Esophagus (tissue), 2 donors: ENCODE results near the gene SOX15. TPM values are rescaled to one million over a fixed set of nuclear protein-coding genes. Genes with fewer than 3 reads are reported as not detected.

Experiments used
- H3K27ac ChIP-seq, 2 donors: one replicate each; pipeline ENCODE4 v1.5.1; 2013; ENCODE audit warnings: low read depth in 2 of 2, mild to moderate bottlenecking in 2 of 2, inconsistent platforms in 1 of 2, low read length in 1 of 2, moderate library complexity in 1 of 2
- H3K27me3 ChIP-seq, 2 donors: one replicate each; pipeline ENCODE4 v1.6.1; 2013; ENCODE audit warnings: low read length in 2 of 2, control low read depth in 1 of 2, mild to moderate bottlenecking in 1 of 2; ENCODE audit not compliant: insufficient read depth in 2 of 2, control insufficient read depth in 1 of 2
- H3K36me3 ChIP-seq, 2 donors: one replicate each; pipeline ENCODE4 v1.6.1; 2013; ENCODE audit warnings: low read length in 1 of 2; ENCODE audit not compliant: control insufficient read depth in 2 of 2, insufficient read depth in 2 of 2
- H3K4me1 ChIP-seq, 2 donors: one replicate each; pipeline ENCODE4 v1.6.1; 2013; ENCODE audit warnings: low read length in 1 of 2; ENCODE audit not compliant: control insufficient read depth in 2 of 2, insufficient read depth in 2 of 2
- H3K4me3 ChIP-seq, 2 donors: one replicate each; pipeline ENCODE4 v1.5.1; 2013; ENCODE audit warnings: low read length in 2 of 2, mild to moderate bottlenecking in 2 of 2, low read depth in 1 of 2, moderate library complexity in 1 of 2
- H3K9me3 ChIP-seq, 2 donors: one replicate each; pipeline ENCODE4 v1.6.1; 2013; ENCODE audit warnings: mild to moderate bottlenecking in 2 of 2, low read depth in 1 of 2, low read length in 1 of 2, moderate library complexity in 1 of 2; ENCODE audit not compliant: control insufficient read depth in 2 of 2, insufficient read depth in 1 of 2
- WGBS, 2 donors: extraction: QIAGEN DNeasy Blood & Tissue Kit; methylation state at CpG; one replicate each; pipeline ENCODE4 v1.1.7; 2013; 5-methylcytosine and 5-hydroxymethylcytosine counted together
- polyA plus RNA-seq, 2 donors: library from polyadenylated mRNA; stranded (reverse); fragments of 200-250 nt; gene quantifications; one replicate each; pipeline ENCODE4 v1.2.3, GENCODE V29; 2013
- donor health status: healthy with polysubstance abuse.
- donor health status: Bipolar disorder and iron deficiency.

Gene SOX15
- polyA plus RNA-seq, 2 donors, result 73.3 to 94.3 TPM

DNA sequence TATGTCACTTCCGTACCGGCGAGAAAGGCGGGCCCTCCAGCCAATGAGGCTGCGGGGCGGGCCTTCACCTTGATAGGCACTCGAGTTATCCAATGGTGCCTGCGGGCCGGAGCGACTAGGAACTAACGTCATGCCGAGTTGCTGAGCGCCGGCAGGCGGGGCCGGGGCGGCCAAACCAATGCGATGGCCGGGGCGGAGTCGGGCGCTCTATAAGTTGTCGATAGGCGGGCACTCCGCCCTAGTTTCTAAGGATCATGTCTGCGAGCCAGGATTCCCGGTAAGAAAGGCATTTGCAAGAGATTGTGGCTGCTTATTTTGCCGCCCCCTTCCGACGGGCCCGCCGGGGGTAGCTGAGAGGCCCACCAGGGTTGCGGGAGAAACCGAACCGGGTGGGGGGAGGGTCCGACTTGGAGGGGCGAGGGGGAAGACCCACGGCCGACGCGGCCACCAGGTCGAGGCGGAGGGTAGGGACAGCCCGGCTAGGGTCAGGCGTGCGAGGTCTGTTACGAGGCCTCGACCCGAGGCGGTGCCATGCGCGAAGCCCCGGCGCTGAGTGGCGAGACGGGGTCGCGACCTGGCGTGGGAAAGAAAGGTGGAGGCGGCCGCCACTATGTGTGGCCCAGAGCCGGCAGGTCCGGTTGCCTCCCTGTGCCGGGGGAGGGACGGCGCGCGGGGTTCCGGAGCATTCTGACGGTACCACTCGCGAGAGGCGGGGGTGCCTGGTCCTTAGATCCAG, 17.1 kb downstream of the SOX15 start:
- Histone ChIP-seq H3K4me3 (peak overlapping the region; percentile 97 to 99), H3K27ac (peak overlapping the region; percentile 97 to 98), H3K27me3 (no peaks in the 10 kb centered on the region), H3K36me3 (peaks cover 22 to 40% of the 10 kb centered on the region in 2 donors), H3K9me3 (no peaks in the 10 kb centered on the region), H3K4me1 (peaks cover 0 to 7% of the 10 kb centered on the region in 2 donors)
- WGBS, 2 donors, result 0 to 1% methylated on average over 72 to 73 of the region's 73 CpGs

DNA sequence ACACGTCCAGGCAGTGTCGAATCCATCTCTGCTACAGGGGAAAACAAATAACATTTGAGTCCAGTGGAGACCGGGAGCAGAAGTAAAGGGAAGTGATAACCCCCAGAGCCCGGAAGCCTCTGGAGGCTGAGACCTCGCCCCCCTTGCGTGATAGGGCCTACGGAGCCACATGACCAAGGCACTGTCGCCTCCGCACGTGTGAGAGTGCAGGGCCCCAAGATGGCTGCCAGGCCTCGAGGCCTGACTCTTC, 17.6 kb downstream of the SOX15 start:
- Histone ChIP-seq H3K27ac (peak overlapping the region; percentile 61 to 88), H3K36me3 (peaks cover 21 to 35% of the 10 kb centered on the region in 2 donors), H3K4me1 (peaks cover 0 to 7% of the 10 kb centered on the region in 2 donors), H3K4me3 (peak overlapping the region; percentile 40 to 47), H3K9me3 (no peaks in the 10 kb centered on the region), H3K27me3 (no peaks in the 10 kb centered on the region)
- 0 to 1% methylated on average over 11 of the region's 11 CpGs for WGBS, 2 donors

DNA sequence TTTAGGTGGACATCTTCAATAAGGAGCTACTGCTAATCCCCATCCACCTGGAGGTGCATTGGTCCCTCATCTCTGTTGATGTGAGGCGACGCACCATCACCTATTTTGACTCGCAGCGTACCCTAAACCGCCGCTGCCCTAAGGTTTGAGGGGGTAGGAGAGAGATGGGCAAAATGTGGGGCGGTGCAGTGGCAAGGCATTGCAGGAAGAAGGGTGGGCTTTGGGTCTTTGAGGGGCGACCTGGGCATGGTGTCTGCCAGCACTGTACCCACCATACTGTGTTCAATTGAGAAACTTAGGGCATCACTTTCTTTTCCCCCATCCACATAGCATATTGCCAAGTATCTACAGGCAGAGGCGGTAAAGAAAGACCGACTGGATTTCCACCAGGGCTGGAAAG, 19.5 kb downstream of the SOX15 start:
- WGBS, 2 donors, result 92 to 94% methylated on average over 10 of the region's 10 CpGs
- peaks cover 0 to 3% of the 10 kb centered on the region in 2 donors for H3K4me1 ChIP-seq
- peaks cover 11 to 23% of the 10 kb centered on the region in 2 donors for H3K36me3 ChIP-seq
- H3K9me3 ChIP-seq, result no peaks in the 10 kb centered on the region
- H3K27ac ChIP-seq, result no peak overlapping the region
- no peaks in the 10 kb centered on the region for H3K27me3 ChIP-seq
- no peak overlapping the region for H3K4me3 ChIP-seq

DNA sequence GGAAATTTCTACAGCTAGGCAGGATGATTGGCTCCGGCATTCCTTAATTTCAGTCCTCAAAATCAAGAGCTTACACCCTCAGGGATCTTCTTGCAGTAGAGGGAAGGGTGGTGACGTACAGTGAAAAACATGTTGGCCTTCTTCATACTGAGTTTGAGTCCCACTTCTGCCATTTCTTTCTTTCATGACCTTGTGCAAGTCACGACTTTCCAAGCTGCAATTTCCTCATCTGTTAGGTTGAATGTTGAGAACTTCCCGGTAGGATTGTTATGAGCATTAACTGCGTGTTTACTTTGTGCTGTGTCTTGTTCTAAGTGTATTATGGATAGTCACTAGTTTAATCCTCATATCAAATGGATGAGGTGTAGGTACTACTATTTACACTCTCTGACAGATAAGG, 20.3 kb downstream of the SOX15 start:
- Histone ChIP-seq H3K36me3 (peaks cover 13 to 25% of the 10 kb centered on the region in 2 donors), H3K9me3 (no peaks in the 10 kb centered on the region), H3K4me3 (no peak overlapping the region), H3K27ac (no peak overlapping the region), H3K4me1 (peaks cover 0 to 2% of the 10 kb centered on the region in 2 donors), H3K27me3 (no peaks in the 10 kb centered on the region)
- 82 to 87% methylated on average over 5 of the region's 5 CpGs for WGBS, 2 donors

DNA sequence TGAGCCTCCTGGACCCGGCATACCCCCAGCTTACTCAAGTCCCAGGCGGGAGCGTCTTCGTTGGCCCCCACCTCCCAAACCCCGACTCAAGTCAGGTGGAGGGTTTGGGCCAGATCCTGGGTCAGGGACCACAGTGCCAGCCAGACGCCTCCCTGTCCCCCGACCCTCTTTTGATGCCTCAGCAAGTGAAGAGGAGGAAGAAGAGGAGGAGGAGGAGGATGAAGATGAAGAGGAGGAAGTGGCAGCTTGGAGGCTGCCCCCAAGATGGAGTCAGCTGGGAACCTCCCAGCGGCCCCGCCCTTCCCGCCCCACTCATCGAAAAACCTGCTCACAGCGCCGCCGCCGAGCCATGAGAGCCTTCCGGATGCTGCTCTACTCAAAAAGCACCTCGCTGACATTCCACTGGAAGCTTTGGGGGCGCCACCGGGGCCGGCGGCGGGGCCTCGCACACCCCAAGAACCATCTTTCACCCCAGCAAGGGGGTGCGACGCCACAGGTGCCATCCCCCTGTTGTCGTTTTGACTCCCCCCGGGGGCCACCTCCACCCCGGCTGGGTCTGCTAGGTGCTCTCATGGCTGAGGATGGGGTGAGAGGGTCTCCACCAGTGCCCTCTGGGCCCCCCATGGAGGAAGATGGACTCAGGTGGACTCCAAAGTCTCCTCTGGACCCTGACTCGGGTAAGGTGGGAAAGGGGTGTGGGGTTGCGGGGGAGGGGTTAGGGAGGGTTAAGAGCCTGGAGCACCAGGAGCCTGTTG, 26.6 kb downstream of the SOX15 start:
- peaks cover 6 to 20% of the 10 kb centered on the region in 2 donors for H3K36me3 ChIP-seq
- no peaks in the 10 kb centered on the region for H3K9me3 ChIP-seq
- peaks cover 7 to 16% of the 10 kb centered on the region in 2 donors for H3K4me1 ChIP-seq
- no peak overlapping the region for H3K27ac ChIP-seq
- H3K27me3 ChIP-seq, result no peaks in the 10 kb centered on the region
- 87 to 88% methylated on average over 29 to 30 of the region's 30 CpGs for WGBS, 2 donors
- no peak overlapping the region for H3K4me3 ChIP-seq

DNA sequence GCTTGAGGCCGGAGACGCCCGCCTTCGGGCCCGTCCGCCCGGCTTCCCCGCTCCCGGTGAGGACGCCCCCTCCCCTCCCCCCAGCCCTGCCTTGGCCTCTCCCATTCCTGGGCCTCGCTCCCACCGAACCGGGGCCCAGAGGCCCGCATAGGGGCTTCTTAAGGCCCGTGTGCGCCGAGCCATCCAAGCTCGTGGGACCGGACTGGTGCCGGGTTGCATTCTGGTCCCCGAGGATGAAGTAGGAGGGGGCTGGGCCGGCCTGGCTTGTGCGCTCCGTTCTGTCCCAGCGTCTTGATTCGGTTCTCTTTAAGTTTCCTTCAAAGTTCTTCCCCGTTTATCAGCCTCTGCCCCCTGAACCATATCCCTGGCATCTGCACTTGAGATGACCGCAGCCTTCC, 27.7 kb downstream of the SOX15 start:
- peak overlapping the region; percentile 88 to 94 for H3K27ac ChIP-seq
- 0 to 1% methylated on average over 21 to 28 of the region's 28 CpGs for WGBS, 2 donors
- H3K4me3 ChIP-seq, result peak overlapping the region; percentile 72 to 76
- no peaks in the 10 kb centered on the region for H3K9me3 ChIP-seq
- H3K4me1 ChIP-seq, result peaks cover 8 to 24% of the 10 kb centered on the region in 2 donors
- H3K27me3 ChIP-seq, result no peaks in the 10 kb centered on the region
- peaks cover 6 to 20% of the 10 kb centered on the region in 2 donors for H3K36me3 ChIP-seq

DNA sequence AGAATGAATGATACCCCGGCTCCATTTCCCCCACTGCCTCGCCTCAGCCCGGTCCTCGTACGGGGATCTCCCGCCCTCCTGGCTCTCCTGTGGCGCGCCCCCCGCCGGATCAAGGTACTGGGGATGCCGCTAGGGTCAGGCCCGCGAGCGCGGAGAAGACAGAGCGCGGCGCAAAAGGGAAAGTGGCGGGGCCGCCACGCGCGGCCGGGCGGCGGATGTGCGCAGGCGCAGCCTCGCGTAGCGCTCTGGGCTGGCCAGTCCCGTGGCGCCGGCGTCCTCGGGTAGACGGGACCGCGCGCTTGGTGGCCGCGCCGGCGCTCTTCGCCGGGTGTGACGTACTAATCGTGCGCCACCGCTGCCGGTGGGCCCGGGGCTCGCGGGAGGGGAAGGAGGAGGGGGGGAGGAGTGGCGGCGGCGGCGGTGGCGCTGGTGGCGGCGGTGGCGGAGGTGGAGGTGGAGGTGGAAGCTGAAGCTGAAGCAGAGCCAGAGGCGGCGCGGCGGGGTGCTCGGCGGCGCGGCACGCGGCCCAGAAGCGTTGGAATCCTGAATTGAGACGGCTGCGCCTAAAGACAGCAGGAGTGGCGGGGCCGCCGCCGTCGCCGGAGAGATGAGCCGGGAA, 28.2 kb downstream of the SOX15 start, which contains the start of gene SENP3:
Gene SENP3, plus strand, starts transcription at position 331 of the 619 bp plus-strand sequence. CDS start 1,158 bp downstream, outside the sequence.
- peaks cover 6 to 20% of the 10 kb centered on the region in 2 donors for H3K36me3 ChIP-seq
- peak within 1 kb of the TSS; percentile 72 to 76 for H3K4me3 ChIP-seq
- H3K9me3 ChIP-seq, result no peaks in the 10 kb centered on the region
- H3K27ac ChIP-seq, result peak within 1 kb of the TSS; percentile 88 to 94
- peaks cover 8 to 24% of the 10 kb centered on the region in 2 donors for H3K4me1 ChIP-seq
- WGBS, 2 donors, result 0 to 1% methylated on average over 54 to 82 of the region's 82 CpGs
- no peaks in the 10 kb centered on the region for H3K27me3 ChIP-seq

DNA sequence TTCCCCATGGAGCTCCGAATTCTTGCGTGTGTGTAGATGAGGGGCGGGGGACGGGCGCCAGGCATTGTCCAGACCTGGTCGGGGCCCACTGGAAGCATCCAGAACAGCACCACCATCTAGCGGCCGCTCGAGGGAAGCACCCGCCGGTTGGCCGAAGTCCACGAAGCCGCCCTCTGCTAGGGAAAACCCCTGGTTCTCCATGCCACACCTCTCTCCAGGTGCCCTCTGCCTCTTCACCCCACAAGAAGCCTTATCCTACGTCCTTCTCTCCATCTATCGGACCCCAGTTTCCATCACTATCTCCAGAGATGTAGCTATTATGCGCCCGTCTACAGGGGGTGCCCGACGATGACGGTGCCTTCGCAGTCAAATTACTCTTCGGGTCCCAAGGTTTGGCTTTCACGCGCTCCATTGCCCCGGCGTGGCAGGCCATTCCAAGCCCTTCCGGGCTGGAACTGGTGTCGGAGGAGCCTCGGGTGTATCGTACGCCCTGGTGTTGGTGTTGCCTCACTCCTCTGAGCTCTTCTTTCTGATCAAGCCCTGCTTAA, 28.8 kb downstream of the SOX15 start:
- Histone ChIP-seq H3K27ac (peak overlapping the region; percentile 88 to 94), H3K36me3 (peaks cover 6 to 20% of the 10 kb centered on the region in 2 donors), H3K4me1 (peaks cover 8 to 24% of the 10 kb centered on the region in 2 donors), H3K27me3 (no peaks in the 10 kb centered on the region), H3K4me3 (peak overlapping the region; percentile 72 to 76), H3K9me3 (no peaks in the 10 kb centered on the region)
- 0% methylated on average over 32 of the region's 32 CpGs for WGBS, 2 donors
